A549 treated with Mapracorat at 1 μM for 4 hours (cell line): Measurements from ENCODE around the gene ZDHHC23. TPM values are rescaled to one million over a fixed set of nuclear protein-coding genes. Genes with fewer than 3 reads are reported as not detected.

ENCODE experiments used
- total RNA-seq: library from RNA; stranded (reverse); fragments of 200-300 nt; extraction: Qiagen RNA extraction; gene quantifications from 5 replicates; pipeline ENCODE4 v1.2.3, GENCODE V29; 2022

ZDHHC23 gene
- 3.0 to 3.9 TPM (median 3.5 TPM) in 5 replicates for total RNA-seq

DNA sequence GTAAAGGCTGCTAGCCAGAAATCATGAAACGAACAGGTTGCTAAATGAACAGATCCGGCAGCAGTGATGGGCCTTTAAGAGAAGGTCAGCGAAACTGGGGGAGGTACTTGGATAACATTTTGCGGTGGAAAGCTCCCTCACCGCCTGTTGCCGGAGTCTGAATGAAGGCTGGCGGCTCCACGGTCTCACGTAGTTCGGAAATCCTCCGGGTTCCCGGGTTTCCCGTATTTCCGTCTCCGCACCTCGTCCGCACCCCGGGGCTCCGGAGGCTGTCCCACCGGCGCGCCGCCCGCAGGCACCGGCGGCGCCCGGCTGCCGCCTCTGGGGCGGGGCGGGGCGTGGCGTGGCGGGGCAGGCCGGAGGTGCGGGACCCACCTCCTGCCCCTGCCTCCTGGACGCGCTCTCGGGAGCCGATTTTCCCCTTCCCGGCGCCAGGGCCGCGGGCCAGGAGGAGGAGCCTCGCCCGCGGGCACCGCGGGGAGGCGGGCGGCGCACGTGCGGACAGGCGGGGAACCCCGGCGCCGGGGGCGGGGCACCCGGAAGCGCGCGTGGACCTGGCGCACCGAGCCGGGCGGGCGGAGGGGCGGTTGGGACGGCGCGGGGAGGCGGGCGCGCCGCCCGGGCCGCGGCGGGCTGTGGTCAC is at the start of gene ZDHHC23:
Gene ZDHHC23, plus strand, starts transcription at position 642 of the 643 bp plus-strand sequence. CDS start 790 bp downstream, outside the sequence.

Other genes starting within 250 kb of the ZDHHC23 start
- gene NAA50, start 201.8 kb upstream of the ZDHHC23 start, total RNA-seq: 137 to 161 TPM (median 148 TPM) in 5 replicates
- gene ATP6V1A, start 201.0 kb upstream of the ZDHHC23 start, total RNA-seq: 15.9 to 24.4 TPM (median 18.6 TPM) in 5 replicates
- gene GRAMD1C, start 109.2 kb upstream of the ZDHHC23 start, total RNA-seq: 0.34 to 0.63 TPM (median 0.41 TPM) in 5 replicates
- gene CCDC191, start 108.5 kb downstream of the ZDHHC23 start, total RNA-seq: 1.5 to 2.1 TPM (median 1.5 TPM) in 5 replicates
- 20.8 to 25.1 TPM (median 23.2 TPM) in 5 replicates for gene QTRT2, start 108.7 kb downstream of the ZDHHC23 start, total RNA-seq
- gene DRD3, start 231.0 kb downstream of the ZDHHC23 start, total RNA-seq: not detected in 5 replicates